Stimulated activated CD8-positive, alpha-beta memory T cell treated with anti-CD3 and anti-CD28 coated beads, Interleukin-4, amount 100 ng/mL, for 1 hour (primary cell): ENCODE data around the gene AGAP2.

Experiments used
- DNase-seq, 2 donors: peaks; one replicate each; pipeline ENCODE4 v3.0.0-alpha.2; 2020; ENCODE audit warnings: low read depth in 2 of 2, low spot score in 1 of 2

AGAP2 gene

GRCh38 chr12:57767876-57768275 is 29.3 kb upstream of the AGAP2 start:
- DNase-seq = no peak

DNA sequence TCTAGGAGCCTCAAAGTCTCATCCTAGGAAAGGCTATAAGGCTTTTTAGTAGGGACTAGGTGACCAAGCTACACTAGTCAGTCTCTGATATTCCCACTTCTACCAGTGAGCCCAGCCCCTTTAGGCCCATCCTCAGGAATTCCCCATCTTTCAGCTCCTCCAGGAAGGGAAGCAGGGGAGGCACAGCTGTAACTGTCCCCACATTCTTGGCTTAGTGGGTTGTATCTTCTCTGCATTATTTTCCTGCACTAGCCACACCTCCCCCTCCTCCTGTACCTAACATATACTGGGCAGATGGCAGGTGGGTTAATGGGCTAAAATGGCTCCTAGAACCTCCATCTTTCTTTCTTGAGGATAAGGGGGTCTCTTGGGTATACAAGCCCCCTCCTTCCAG is 28.8 kb upstream of the AGAP2 start:
- no peak for DNase-seq

- DNase-seq = no peak
Observed at GRCh38 chr12:57766464-57767304, 28.1 kb upstream of the AGAP2 start, which contains the start of gene CYP27B1. Gene CYP27B1, minus strand, starts transcription at chr12:57767078. Its CDS starts 37 bp downstream, at chr12:57767041.

DNA sequence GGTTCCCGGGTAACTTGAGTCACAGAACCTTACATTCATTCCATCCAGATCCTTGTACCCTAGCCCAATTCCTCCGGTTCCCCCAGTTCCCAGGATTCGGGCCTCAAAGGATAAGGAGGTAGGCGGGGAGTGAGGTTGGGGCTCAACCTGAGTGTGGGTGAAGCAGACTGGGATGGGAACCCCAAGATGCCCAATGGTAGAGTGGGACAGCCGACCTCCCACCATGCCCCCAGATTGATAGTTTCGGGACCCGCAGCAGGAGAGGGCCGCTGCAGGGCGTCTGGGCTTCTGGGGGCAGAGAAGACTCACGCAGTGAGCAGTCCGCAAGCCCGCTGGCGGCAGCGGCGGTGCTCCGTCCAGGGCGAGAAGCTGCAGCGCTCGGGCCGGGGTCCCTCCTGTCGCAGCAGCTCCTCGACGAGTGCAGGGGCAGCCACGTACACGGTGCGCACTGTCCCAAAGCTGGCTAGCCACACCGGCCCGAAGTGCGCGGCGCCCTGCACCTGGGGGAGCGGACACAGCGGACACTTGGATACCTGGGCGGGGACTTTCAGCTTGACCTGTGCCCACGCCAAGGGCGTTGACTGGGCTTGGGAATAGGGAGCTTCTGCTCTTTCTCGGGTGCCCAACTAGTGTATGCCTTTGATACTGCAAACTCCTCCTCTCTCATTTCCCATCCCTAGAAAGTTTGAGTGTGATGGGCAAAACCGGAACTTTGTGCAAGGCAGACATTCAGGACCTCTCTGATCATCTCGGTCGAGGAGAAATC is 27.3 kb upstream of the AGAP2 start:
- no peak for DNase-seq

DNA sequence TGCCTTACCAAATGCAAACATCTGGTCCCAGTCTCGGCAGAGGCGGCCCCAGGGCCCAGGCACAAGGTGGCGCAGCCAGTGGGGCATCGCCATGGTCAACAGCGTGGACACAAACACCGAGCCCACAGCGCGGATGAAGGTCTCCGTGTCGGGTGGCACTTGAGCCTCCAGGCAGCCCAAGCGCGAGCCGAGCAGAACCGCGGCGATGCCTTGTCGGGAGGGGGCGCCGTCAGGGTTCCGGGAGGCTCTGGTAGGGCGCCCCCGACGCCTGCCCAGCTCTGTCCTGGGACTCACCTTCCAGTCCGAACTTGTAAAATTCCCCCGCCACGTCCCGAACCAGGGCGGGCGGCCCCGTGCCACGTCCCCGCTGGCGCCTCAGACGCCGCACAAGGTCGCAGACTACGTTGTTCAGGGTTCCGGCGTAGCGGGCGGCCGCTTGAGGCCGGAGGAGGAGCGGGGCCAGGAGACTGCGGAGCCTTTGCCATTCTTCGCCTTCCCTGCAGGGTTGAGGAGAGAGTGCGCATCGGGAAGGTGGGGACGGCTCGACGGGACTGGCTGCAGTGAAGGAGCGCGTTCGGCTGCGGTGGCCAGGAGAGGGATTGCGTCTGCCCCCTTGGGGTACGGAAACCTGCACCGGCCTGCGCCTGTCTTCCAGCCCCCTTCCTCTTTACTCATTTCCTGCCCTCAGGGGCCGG is 26.6 kb upstream of the AGAP2 start:
- no peak for DNase-seq

GRCh38 chr12:57764662-57765002 is 26.1 kb upstream of the AGAP2 start:
- no peak for DNase-seq

- DNase-seq = no peak
Observed at GRCh38 chr12:57763881-57764661, 25.5 kb upstream of the AGAP2 start.

- DNase-seq = no peak
Observed at GRCh38 chr12:57762463-57762862, 23.9 kb upstream of the AGAP2 start.

GRCh38 chr12:57761391-57761998 is 23.0 kb upstream of the AGAP2 start:
- no peak for DNase-seq

- DNase-seq = no peak
Observed at GRCh38 chr12:57760347-57760982, 21.9 kb upstream of the AGAP2 start.

- no peak for DNase-seq
Observed at GRCh38 chr12:57759360-57759980, 20.9 kb upstream of the AGAP2 start.

GRCh38 chr12:57758552-57759359 is 20.2 kb upstream of the AGAP2 start:
- no peak for DNase-seq

GRCh38 chr12:57757771-57758170 is 19.2 kb upstream of the AGAP2 start:
- DNase-seq = no peak

DNA sequence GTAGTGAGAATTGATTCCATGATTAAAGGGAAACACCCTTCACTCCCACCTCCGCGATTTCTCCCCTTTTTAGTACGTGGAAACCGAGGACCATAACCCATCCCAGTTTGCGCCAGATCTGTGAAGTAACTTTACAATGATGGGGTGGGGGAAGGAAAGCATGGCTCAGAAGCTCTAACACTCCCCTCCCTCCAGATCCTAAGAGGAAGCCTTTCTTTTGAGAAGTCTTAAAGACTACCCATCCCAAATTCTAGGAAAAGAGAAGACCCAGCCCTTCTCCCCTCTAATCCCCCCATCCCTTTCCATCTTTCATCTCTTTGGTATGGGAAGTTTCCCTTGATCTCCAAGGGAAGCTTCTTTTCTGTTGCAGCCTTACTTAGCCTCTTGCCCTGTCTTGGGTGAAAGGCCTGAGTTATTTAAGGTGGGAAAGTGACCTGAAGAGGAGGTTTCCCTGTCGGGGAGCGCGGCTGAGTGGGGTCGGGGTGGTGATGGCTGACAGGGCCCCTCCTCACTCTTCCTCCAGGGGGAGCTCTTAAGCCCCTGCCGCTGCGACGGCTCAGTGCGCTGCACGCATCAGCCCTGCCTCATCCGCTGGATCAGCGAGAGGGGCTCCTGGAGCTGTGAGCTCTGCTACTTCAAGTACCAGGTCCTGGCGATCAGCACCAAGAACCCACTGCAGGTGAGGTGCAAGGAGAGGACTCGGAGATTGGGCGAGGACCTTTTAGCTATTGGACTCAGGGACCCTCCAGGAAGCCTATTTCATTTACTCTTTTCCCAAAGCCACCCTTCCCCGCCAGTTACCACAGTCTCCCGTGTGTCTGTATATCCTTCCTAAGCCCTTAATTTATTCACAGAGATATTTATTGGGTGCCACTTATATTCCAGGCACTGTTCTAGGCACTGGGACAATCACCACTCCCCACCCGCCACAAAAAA is 18.1 kb upstream of the AGAP2 start:
- no peak for DNase-seq

GRCh38 chr12:57755454-57756372 is 17.2 kb upstream of the AGAP2 start:
- DNase-seq = no peak

GRCh38 chr12:57755194-57755453 is 16.6 kb upstream of the AGAP2 start:
- DNase-seq = no peak
